Measurements from ENCODE around the gene CAPN13. TPM values are rescaled to one million over a fixed set of nuclear protein-coding genes. Genes with fewer than 3 reads are reported as not detected.

Gene CAPN13
- total and polyA plus RNA-seq, 2 of the 4 experiments (the other 2 are of a cell fraction) = not detected

DNA sequence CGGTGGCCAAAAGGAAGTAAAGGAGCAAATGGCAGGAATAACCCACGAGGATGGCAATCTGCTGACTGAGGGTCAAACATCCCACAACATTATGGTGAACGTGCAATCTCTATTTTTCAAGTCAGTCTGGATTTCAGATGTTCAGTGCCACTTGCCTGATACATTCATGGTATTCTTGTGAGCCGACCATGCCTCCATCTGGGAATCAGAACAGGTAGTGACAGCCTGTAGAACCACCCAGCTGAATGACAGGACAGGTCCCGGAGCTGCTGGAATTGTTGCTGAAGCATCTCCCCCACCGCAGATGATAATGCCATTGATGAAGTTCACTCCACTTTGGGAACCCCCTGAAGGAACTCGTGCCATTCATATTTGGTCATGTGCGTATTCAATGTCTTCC, 123.2 kb downstream of the CAPN13 start:
- Histone ChIP-seq H2AK5ac (ENCODE audit: low read depth, low read length) (no peak overlapping the region), H4K5ac (ENCODE audit: low read depth, low read length) (no peak overlapping the region), H4K8ac (ENCODE audit: low read depth in 2 of 2, low read length in 2 of 2) (no peak overlapping the region), H3K9me3 (ENCODE audit: control insufficient read depth, insufficient read depth, low read length) (no peaks in the 10 kb centered on the region), H3K18ac (ENCODE audit: low read depth, low read length) (no peak overlapping the region), H3K9ac (ENCODE audit: low read depth, low read length) (no peak overlapping the region), H3K27ac (ENCODE audit: insufficient read depth, low read length) (no peak overlapping the region), H2AK9ac (replicated peaks; ENCODE audit: low read depth, low read length, poor library complexity) (no peak overlapping the region), H3K79me1 (ENCODE audit: low read depth in 1 of 2, low read length in 2 of 2) (no peaks in the 10 kb centered on the region), H3K9me1 (ENCODE audit: insufficient read depth, low read length) (peaks cover 3% of the 10 kb centered on the region; the same call in 1 of the 2 replicates), H4K20me1 (ENCODE audit: insufficient read depth, low read length) (no peaks in the 10 kb centered on the region), H3K4me3 (ENCODE audit: insufficient read depth, low read depth, low read length) (no peak overlapping the region), H3K56ac (ENCODE audit: extremely low read depth, insufficient read depth, low read length) (no peak overlapping the region), H2BK5ac (ENCODE audit: low read depth, low read length, poor library complexity, severe bottlenecking) (no peak overlapping the region), H2BK15ac (ENCODE audit: low read depth, low read length) (peak overlapping the region; percentile 57; the same call in 1 of the 3 replicates), H2BK120ac (ENCODE audit: low read depth, low read length) (no peak overlapping the region), H3K4me1 (ENCODE audit: control insufficient read depth, insufficient read depth, low read length) (peaks cover 1% of the 10 kb centered on the region; the same call in 1 of the 2 replicates), H2BK20ac (ENCODE audit: low read depth, low read length) (no peak overlapping the region), H3K36me3 (ENCODE audit: control insufficient read depth, insufficient read depth, low read length) (no peaks in the 10 kb centered on the region), H3K14ac (replicated peaks; ENCODE audit: low read depth, low read length) (no peak overlapping the region), H3K4me2 (ENCODE audit: low read depth, low read length) (no peak overlapping the region), H3K4ac (ENCODE audit: low read depth, low read length) (no peak overlapping the region), H3K23ac (ENCODE audit: low read depth, low read length) (no peak overlapping the region), H3K27me3 (ENCODE audit: control insufficient read depth, insufficient read depth, low read length) (no peaks in the 10 kb centered on the region), H2AFZ (replicated peaks; ENCODE audit: low read length, poor library complexity) (no peak overlapping the region), H4K91ac (ENCODE audit: insufficient read depth, low read depth, low read length) (no peak overlapping the region)
- intact Hi-C loops (cut with micrococcal nuclease) (no loop called here), in situ Hi-C loops (cut with MboI; ENCODE audit: low sequenced_read_pairs) (no loop called here), dilution Hi-C loops (cut with HindIII; ENCODE audit: low sequenced_read_pairs, unreplicated experiment) (no loop called here)
- ATAC-seq (ENCODE audit: low read depth) = no peak
- POLR2A ChIA-PET (ENCODE audit: unreplicated experiment) = no interaction called here
- TF ChIP-seq BHLHE40 (IDR thresholded peaks at IDR 0.05; ENCODE audit: low read depth, low read length) = no peak
- no peak for TF ChIP-seq CHD1 (IDR thresholded peaks at IDR 0.05; ENCODE audit: low read depth, low read length)
- TF ChIP-seq CEBPB (IDR thresholded peaks at IDR 0.05; ENCODE audit: low read depth, low read length) = no peak
- no peak for TF ChIP-seq SMC3 (IDR thresholded peaks at IDR 0.05; ENCODE audit: low read depth, low read length)
- TF ChIP-seq, protein P1, sequence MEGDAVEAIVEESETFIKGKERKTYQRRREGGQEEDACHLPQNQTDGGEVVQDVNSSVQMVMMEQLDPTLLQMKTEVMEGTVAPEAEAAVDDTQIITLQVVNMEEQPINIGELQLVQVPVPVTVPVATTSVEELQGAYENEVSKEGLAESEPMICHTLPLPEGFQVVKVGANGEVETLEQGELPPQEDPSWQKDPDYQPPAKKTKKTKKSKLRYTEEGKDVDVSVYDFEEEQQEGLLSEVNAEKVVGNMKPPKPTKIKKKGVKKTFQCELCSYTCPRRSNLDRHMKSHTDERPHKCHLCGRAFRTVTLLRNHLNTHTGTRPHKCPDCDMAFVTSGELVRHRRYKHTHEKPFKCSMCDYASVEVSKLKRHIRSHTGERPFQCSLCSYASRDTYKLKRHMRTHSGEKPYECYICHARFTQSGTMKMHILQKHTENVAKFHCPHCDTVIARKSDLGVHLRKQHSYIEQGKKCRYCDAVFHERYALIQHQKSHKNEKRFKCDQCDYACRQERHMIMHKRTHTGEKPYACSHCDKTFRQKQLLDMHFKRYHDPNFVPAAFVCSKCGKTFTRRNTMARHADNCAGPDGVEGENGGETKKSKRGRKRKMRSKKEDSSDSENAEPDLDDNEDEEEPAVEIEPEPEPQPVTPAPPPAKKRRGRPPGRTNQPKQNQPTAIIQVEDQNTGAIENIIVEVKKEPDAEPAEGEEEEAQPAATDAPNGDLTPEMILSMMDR (conservative IDR thresholded peaks at IDR 0.05; ENCODE audit: low read depth, low read length) = no peak
- TF ChIP-seq, protein P2, sequence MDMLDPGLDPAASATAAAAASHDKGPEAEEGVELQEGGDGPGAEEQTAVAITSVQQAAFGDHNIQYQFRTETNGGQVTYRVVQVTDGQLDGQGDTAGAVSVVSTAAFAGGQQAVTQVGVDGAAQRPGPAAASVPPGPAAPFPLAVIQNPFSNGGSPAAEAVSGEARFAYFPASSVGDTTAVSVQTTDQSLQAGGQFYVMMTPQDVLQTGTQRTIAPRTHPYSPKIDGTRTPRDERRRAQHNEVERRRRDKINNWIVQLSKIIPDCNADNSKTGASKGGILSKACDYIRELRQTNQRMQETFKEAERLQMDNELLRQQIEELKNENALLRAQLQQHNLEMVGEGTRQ (IDR thresholded peaks at IDR 0.05; ENCODE audit: low read depth, low read length) = no peak
- no peak for TF ChIP-seq MAZ (IDR thresholded peaks at IDR 0.05; ENCODE audit: borderline replicate concordance, low read depth, low read length)
- no peak for TF ChIP-seq NFE2L2 (IDR thresholded peaks at IDR 0.05; ENCODE audit: low read depth, low read length)
- TF ChIP-seq RCOR1 (IDR thresholded peaks at IDR 0.05; ENCODE audit: insufficient replicate concordance, low read length) = no peak
- no peak for TF ChIP-seq POLR2A (IDR thresholded peaks at IDR 0.05; ENCODE audit: low read depth, low read length)
- TF ChIP-seq FOS (IDR thresholded peaks at IDR 0.05; ENCODE audit: low read depth, low read length) = no peak
- no peak for TF ChIP-seq RAD21 (IDR thresholded peaks at IDR 0.05; ENCODE audit: low read length)
- TF ChIP-seq, protein P3, sequence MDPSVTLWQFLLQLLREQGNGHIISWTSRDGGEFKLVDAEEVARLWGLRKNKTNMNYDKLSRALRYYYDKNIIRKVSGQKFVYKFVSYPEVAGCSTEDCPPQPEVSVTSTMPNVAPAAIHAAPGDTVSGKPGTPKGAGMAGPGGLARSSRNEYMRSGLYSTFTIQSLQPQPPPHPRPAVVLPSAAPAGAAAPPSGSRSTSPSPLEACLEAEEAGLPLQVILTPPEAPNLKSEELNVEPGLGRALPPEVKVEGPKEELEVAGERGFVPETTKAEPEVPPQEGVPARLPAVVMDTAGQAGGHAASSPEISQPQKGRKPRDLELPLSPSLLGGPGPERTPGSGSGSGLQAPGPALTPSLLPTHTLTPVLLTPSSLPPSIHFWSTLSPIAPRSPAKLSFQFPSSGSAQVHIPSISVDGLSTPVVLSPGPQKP (IDR thresholded peaks at IDR 0.05; ENCODE audit: borderline replicate concordance, low read depth, low read length) = no peak
- no peak for TF ChIP-seq MXI1 (IDR thresholded peaks at IDR 0.05; ENCODE audit: borderline replicate concordance, low read depth, low read length)
- no peak for TF ChIP-seq RFX5 (IDR thresholded peaks at IDR 0.05; ENCODE audit: low read depth, low read length)
- no peak for TF ChIP-seq MAFK (IDR thresholded peaks at IDR 0.05; ENCODE audit: low read depth, low read length)
- 93% methylated on average over 3 of the region's 8 CpGs; no CpG with 5 or more reads in 1 of the 2 experiments for WGBS, 2 experiments (ENCODE audit: extremely low coverage in 2 of 2, insufficient read length in 1 of 2)
- DNase-seq = no peak
- no TSS peak for BruUV-seq (replicated peaks)
- CTCF ChIA-PET = no interaction called here
